BLaER1 treated with 17β-estradiol and CSF1 and Interleukin-3, amounts not matched to agents 10 nM and 100 nM (cell line): ENCODE measurements around the gene KDF1.
A peak's percentile ranks its signal among the peaks of the same experiment; 100 is the strongest.
"Not testable (repeated sequence)": the region's sequence is repeated elsewhere in the genome, so short reads cannot be mapped to it uniquely, and the experiment has no call there.

Experiments used
- H3K27ac ChIP-seq, 11 experiments: shearing (Covaris generic); formaldehyde crosslinking; 2 replicates each; pipeline ENCODE4 v1.8.1; 2022
- H3K27me3 ChIP-seq, 11 experiments: shearing (Covaris generic); formaldehyde crosslinking; 2 replicates each; pipeline ENCODE4 v1.8.1; 2022
- H3K36me3 ChIP-seq, 11 experiments: shearing (Covaris generic); formaldehyde crosslinking; 2 replicates each; pipeline ENCODE4 v1.8.1; 2022
- H3K4me1 ChIP-seq, 10 experiments: shearing (Covaris generic); formaldehyde crosslinking; 2 replicates each; pipeline ENCODE4 v1.8.1; 2022
- H3K4me2 ChIP-seq, 11 experiments: shearing (Covaris generic); formaldehyde crosslinking; 2 replicates each; pipeline ENCODE4 v1.8.1; 2022
- H3K4me3 ChIP-seq, 10 experiments: shearing (Covaris generic); formaldehyde crosslinking; 2 replicates each; pipeline ENCODE4 v1.8.1; 2022
- H3K9ac ChIP-seq, 11 experiments: shearing (Covaris generic); formaldehyde crosslinking; 2 replicates each; pipeline ENCODE4 v1.8.1; 2022
- H3K9me3 ChIP-seq, 11 experiments: shearing (Covaris generic); formaldehyde crosslinking; replicated peaks in 1 of 11; 2 replicates each; pipeline ENCODE4 v1.8.1; 2022
- H4K20me1 ChIP-seq, 11 experiments: shearing (Covaris generic); formaldehyde crosslinking; 2 replicates each; pipeline ENCODE4 v1.8.1; 2022
- Cebpa-rat ChIP-seq, 11 experiments: shearing (Covaris generic); IDR thresholded peaks; 2 replicates each; pipeline ENCODE4 v1.8.1; 2022

KDF1 gene

DNA sequence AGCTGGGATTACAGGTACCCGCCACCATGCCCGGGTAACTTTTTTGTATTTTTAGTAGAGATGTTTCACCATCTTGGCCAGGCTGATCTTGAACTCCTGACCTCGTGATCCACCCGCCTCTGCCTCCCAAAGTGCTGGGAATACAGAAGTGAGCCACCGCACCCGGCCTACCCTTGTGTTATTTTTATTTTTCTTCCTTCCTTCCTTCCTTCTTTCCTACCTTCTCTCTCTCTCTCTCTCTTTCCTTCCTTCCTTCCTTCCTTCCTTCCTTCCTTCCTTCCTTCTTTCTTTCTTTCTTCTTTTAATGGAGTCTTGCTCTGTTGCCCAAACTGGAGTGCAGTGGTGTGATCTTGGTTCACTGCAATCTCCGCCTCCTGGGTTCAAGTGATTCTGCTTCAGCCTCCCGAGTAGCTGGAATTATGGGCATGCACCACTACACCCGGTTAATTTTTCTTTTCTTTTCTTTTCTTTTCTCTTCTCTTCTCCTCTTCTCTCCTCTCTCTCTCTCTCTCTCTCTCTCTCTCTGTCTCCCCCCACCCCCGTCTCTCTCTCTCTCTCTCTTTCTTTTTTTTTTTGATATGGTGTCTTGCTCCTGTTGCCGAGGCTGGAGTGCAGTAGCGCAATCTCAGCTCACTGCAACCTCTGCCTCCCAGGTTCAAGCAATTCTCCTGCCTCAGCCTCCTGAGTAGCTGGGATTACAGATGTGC, 29.3 kb upstream of the KDF1 start:
- H3K27ac ChIP-seq, H3K9ac ChIP-seq, H3K9me3 ChIP-seq, H4K20me1 ChIP-seq, H3K4me3 ChIP-seq, H3K36me3 ChIP-seq: not testable (repeated sequence)
- TF ChIP-seq Cebpa-rat (IDR thresholded peaks at IDR 0.05): peak in 1 of 11 experiments; percentile 11; a peak in 2 of 22 replicates
- peak overlapping the region in 9 of 11 experiments; percentile 0 to 87 (median 42); a peak in 11 of 22 replicates for H3K4me2 ChIP-seq
- H3K4me1 ChIP-seq: peaks cover 25 to 52% (median 36%) of the 10 kb centered on the region in 10 experiments
- H3K27me3 ChIP-seq: peaks cover 17 to 27% (median 19%) of the 10 kb centered on the region in 11 experiments

DNA sequence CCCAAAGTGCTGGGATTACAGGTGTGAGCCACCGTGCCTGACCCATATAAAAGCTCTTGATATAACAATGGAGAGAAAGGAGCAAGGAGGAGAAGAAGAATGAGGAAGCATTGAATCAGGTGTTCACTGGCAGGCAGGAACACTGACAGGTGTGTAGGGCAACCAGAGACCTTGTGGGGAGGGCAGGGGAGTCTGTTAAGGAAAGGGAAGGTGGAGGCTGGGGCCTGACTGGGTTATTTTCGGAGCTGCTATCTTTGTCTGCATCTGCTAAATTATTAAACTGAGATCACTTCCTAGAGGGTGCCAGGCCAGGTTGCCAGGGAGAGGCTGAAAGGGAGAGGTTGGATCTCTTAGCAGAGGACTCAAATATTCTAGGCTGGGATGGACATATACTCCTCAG, 26.4 kb upstream of the KDF1 start:
- peaks cover 8 to 32% (median 19%) of the 10 kb centered on the region in 10 experiments; a peak in 18 of 20 replicates for H3K4me1 ChIP-seq
- no peaks in the 10 kb centered on the region; a peak in 1 of 22 replicates for H3K9me3 ChIP-seq
- H3K27ac ChIP-seq: no peak overlapping the region
- no peak overlapping the region for H3K9ac ChIP-seq
- peak overlapping the region in 1 of 11 experiments; percentile 28; a peak in 2 of 22 replicates for H3K4me2 ChIP-seq
- H3K27me3 ChIP-seq: peaks cover 0 to under 1% (median 0%) of the 10 kb centered on the region in 11 experiments; a peak in 1 of 22 replicates
- no peaks in the 10 kb centered on the region for H4K20me1 ChIP-seq
- no peak for TF ChIP-seq Cebpa-rat (IDR thresholded peaks at IDR 0.05)
- no peaks in the 10 kb centered on the region for H3K36me3 ChIP-seq
- H3K4me3 ChIP-seq: no peak overlapping the region

DNA sequence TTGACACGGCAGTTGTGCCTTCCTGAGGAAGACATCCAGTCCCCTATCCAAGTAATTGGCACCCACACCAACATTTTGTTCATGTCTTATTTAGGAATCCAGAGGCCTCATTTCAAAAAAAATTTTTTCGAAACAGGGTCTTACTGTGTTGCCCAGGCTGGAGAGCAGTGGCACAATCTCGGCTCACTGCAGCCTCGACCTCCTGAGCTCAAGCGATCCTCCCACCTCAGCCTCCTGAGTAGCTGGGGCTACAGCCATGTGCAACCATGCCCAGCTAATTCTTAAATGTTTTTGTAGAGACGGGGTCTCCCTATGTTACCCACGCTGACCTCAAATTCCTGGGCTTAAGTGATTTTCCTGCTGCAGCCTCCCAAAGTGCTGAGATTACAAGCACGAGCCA, 24.0 kb upstream of the KDF1 start:
- H3K4me1 ChIP-seq: peaks cover under 1 to 11% (median 6%) of the 10 kb centered on the region in 10 experiments; a peak in 13 of 20 replicates
- no peak overlapping the region for H3K4me2 ChIP-seq
- no peaks in the 10 kb centered on the region for H4K20me1 ChIP-seq
- no peak overlapping the region for H3K4me3 ChIP-seq
- TF ChIP-seq Cebpa-rat (IDR thresholded peaks at IDR 0.05): no peak
- no peak overlapping the region for H3K9ac ChIP-seq
- no peaks in the 10 kb centered on the region; a peak in 1 of 22 replicates for H3K9me3 ChIP-seq
- H3K36me3 ChIP-seq: no peaks in the 10 kb centered on the region
- H3K27ac ChIP-seq: no peak overlapping the region
- H3K27me3 ChIP-seq: no peaks in the 10 kb centered on the region

DNA sequence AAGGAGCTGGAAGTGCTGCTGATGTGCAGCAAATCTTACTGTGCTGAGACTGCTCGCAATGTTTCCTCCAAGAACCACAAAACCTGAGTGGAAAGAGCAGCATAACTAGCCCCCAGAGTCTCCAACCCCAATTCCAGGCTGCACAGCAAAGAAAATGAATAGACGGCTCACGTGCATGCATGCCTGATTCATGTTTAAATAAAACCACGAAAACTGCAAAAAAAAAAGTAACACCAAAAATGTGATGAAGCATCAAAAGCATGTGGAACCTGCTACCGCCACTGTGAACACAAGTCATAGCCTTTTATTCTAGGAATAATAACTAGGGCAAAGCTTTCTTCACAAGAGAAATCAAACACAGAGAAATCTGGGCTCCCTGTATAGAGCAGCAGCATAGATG, 23.6 kb upstream of the KDF1 start:
- Histone ChIP-seq H3K4me3 (no peak overlapping the region), H3K36me3 (no peaks in the 10 kb centered on the region), H3K9ac (no peak overlapping the region), H3K9me3 (no peaks in the 10 kb centered on the region), H3K4me2 (no peak overlapping the region), H3K27ac (no peak overlapping the region), H4K20me1 (no peaks in the 10 kb centered on the region), H3K27me3 (no peaks in the 10 kb centered on the region), H3K4me1 (peaks cover 0 to 11% (median 5%) of the 10 kb centered on the region in 10 experiments; a peak in 12 of 20 replicates)
- TF ChIP-seq Cebpa-rat (IDR thresholded peaks at IDR 0.05): no peak

DNA sequence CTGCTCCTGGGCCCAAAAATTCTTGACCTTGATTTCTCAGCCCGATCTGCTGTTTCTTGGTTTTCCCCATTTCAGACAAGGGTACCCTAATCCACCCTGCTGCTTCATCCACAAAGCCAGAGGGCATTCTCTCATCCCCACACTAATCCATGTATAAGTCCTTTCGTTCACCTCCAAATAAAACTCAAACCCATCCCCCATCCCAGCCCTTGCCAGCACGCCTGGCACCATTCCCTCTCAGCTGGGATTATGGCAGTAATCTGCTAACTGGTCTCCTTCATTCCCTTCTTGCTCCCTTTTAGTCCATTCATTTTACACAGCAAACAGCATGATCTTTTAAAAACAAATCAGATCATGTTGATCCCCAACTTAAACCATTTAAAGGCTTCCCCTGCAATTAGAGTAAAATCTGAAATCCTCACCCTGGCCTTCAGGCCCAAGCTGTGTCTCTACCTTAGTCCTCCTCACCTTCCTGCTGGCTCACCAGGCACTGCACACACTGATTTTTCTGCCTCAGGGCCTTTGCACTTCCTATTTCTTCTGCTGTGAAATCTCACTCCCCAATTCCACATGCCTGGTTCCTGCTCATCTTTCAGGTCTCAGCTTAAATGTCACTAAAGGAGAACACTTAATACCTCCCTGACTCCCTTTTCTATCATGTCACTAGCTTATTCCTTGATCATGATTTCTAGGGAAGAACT, 21.0 kb upstream of the KDF1 start:
- no peak overlapping the region for H3K4me2 ChIP-seq
- no peak overlapping the region for H3K27ac ChIP-seq
- H3K4me3 ChIP-seq: no peak overlapping the region
- H4K20me1 ChIP-seq: no peaks in the 10 kb centered on the region
- H3K4me1 ChIP-seq: peaks cover 0 to 8% (median 0%) of the 10 kb centered on the region in 10 experiments; a peak in 4 of 20 replicates
- no peaks in the 10 kb centered on the region for H3K9me3 ChIP-seq
- no peaks in the 10 kb centered on the region for H3K27me3 ChIP-seq
- no peak for TF ChIP-seq Cebpa-rat (IDR thresholded peaks at IDR 0.05)
- H3K9ac ChIP-seq: no peak overlapping the region
- no peaks in the 10 kb centered on the region for H3K36me3 ChIP-seq

DNA sequence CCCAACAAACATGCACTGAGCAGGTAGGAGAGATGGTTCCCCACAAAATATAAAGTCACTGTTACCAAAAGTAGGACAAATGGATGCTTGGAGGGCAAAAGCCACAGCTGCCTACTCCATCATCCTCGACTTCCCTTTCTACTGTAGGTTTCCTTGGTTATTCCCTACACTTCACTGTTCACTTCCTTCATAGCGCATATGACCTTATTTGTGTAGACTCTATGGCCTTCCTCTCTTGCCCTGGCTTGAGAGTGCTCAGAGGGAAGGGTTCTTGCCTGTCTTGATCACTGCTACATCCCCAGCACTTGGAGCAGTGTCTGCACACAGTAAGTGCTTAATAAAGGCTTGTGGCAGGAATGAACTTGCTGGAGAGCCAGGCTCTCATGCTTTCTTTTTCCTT, 18.6 kb upstream of the KDF1 start:
- Histone ChIP-seq H3K9ac (no peak overlapping the region), H3K4me1 (peaks cover 0 to 8% (median 0%) of the 10 kb centered on the region in 10 experiments; a peak in 5 of 20 replicates), H3K9me3 (no peaks in the 10 kb centered on the region), H3K4me3 (no peak overlapping the region), H4K20me1 (no peaks in the 10 kb centered on the region), H3K27me3 (no peaks in the 10 kb centered on the region), H3K4me2 (peak overlapping the region in 2 of 11 experiments; percentile 9 to 18; a peak in 4 of 22 replicates), H3K27ac (no peak overlapping the region), H3K36me3 (no peaks in the 10 kb centered on the region)
- no peak for TF ChIP-seq Cebpa-rat (IDR thresholded peaks at IDR 0.05)

DNA sequence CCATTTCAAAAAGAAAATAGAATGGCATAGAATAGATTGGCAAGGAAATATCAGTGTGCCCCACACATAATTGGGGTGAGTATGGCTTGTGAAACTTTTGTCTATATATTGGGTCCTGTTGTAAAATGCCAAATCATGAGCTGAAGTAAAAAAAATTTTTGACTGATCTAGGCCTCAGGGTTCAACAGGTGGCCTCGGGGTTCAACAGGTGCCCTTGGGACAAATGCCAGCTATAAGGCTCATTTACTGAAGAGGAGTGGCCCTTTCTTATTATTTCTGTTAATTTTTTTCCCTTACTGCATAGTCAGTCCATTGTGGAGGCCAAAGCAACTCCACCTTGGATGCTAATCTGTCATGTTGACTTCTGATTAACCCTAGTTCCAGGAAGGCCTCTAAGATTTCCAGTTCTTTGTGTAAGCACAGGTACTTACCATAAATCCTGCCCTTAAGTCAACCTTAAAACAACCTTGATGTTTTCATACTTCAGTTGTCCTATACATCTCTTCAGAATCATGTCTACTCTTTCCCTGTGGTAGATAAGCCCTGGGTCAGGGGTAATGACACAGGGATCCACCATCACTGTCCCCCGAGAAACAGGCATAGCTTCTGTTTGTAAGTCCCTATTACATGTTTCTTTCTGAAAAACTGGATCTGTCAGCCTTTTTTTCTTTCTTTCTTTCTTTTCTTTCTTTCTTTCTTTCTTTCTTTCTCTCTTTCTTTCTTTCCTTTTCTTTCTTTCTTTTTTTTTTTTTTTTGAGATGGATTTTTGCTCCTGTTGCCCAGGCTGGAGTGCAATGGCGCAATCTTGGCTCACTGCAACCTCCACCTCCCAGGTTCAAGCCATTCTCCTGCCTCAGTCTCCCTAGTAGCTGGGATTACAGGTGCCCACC, 16.6 kb upstream of the KDF1 start:
- H3K27ac ChIP-seq: no peak overlapping the region
- H3K4me3 ChIP-seq: no peak overlapping the region
- H4K20me1 ChIP-seq: no peaks in the 10 kb centered on the region
- H3K27me3 ChIP-seq: no peaks in the 10 kb centered on the region
- peaks cover 14 to 27% (median 19%) of the 10 kb centered on the region in 10 experiments for H3K4me1 ChIP-seq
- no peaks in the 10 kb centered on the region for H3K9me3 ChIP-seq
- TF ChIP-seq Cebpa-rat (IDR thresholded peaks at IDR 0.05): no peak
- no peaks in the 10 kb centered on the region for H3K36me3 ChIP-seq
- H3K4me2 ChIP-seq: no peak overlapping the region
- no peak overlapping the region for H3K9ac ChIP-seq

DNA sequence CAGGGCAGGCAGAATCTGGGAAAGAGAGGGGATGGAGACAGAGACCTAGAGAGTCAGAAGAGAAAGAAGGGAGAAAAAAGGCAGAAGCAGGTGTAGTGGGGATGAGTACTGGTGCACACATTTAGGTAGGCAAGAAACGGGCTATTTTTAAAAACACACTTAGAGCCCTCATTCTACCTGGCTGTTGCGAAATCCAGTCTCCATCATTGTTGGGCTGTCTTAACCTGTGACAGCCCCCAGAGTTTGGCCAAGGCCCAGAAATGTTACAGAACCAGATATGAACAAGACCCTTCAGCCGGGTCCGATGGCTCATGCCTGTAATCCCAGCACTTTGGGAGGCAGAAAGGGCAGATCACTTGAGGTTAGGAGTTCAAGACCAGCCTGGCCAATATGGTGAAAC, 12.6 kb upstream of the KDF1 start:
- H3K4me1 ChIP-seq: peaks cover 10 to 39% (median 28%) of the 10 kb centered on the region in 10 experiments
- TF ChIP-seq Cebpa-rat (IDR thresholded peaks at IDR 0.05): peak in 5 of 11 experiments; percentile 13 to 63 (median 46); a peak in 4 of 22 replicates
- H3K36me3 ChIP-seq: no peaks in the 10 kb centered on the region
- peak overlapping the region; percentile 34 to 80 (median 67); a peak in 21 of 22 replicates for H3K4me2 ChIP-seq
- no peaks in the 10 kb centered on the region for H4K20me1 ChIP-seq
- peak overlapping the region in 5 of 11 experiments; percentile 34 to 69 (median 47); a peak in 10 of 22 replicates for H3K27ac ChIP-seq
- no peaks in the 10 kb centered on the region; a peak in 1 of 22 replicates for H3K27me3 ChIP-seq
- no peak overlapping the region for H3K4me3 ChIP-seq
- no peaks in the 10 kb centered on the region for H3K9me3 ChIP-seq
- peak overlapping the region in 2 of 11 experiments; percentile 3 to 43; a peak in 3 of 22 replicates for H3K9ac ChIP-seq
